ENCODE measurements around the gene DEFB132. TPM values are rescaled to one million over a fixed set of nuclear protein-coding genes. Genes with fewer than 3 reads are reported as not detected.

Gene DEFB132
- total RNA-seq, 1 donor from 2014 or later: not detected

DNA sequence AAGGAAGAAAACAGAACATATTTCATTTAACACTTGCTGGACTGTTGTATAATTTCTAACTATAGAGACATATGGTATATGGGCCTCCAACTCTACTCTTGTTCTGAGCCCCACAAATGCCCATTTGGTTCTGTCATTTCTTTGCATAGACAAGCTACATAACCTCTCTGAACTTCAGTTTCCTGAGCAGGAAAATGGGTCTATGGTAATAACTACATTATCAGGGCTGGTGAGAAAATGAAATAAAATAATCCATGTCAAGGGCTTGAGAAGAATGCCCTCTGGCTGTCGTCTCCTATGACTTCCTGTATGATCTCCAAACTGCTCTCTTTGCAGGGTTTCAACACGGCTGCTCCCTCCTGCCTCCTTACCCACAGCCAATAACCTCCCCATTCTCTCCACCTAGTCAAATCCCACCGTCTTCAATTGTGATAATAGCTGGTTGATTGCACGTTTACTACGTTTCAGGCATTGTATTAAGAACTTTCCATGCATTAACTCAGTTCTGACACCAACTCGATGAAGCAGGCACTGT is 51.8 kb downstream of the DEFB132 start:
- H3K4me3 Mint-ChIP-seq (ENCODE audit: low read depth): peak overlapping the region; percentile 15
- DNase-seq (ENCODE audit: low spot score): no peak
- peaks cover 17% of the 10 kb centered on the region for H3K4me1 Mint-ChIP-seq (ENCODE audit: low read depth)
- no peaks in the 10 kb centered on the region for H3K36me3 Mint-ChIP-seq (ENCODE audit: low read depth)
- H3K9me3 Mint-ChIP-seq: no peaks in the 10 kb centered on the region
- peak overlapping the region; percentile 44 for H3K27ac Mint-ChIP-seq
- H3K27me3 Mint-ChIP-seq (ENCODE audit: low read depth): no peaks in the 10 kb centered on the region
- intact Hi-C loops (cut with micrococcal nuclease): no loop called here

DNA sequence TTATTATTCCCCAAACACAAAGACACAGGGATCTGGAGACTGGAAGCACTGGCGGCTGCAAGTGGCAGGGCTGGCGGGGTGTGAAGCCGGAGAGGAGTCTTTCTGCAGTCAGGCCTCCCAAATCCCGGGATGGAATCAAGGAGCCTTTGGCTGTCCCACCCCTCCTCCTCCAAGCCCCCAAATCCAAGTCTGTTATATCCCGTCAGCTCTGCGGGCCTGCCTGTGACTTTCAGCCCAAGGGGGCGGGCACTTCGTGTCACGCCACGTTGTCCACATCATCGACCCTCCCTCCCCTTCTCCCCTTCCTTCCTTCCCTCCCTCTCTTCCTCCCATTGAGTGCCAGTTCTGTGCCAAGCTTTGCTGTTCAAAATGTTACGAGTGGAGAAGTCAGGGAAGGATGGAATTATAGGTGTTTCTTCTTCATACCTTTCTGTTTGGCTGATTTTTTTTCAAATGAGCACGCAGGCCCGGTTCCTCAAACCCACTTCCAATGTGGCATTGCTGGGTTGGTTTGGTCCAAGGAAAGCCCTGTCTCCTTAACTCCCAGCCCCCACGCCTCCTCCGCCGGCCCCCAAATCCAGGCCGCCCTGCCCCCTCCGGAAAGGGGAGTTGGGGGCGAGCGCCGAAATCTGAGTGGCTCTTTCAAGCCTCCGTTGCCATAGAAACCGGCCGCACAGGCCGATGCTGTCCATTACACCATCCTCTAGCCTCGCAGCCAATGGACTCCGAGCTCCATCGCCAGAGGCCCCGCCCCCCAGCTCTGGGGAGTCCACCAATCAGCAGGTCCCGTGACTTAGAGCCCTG is 52.5 kb downstream of the DEFB132 start:
- no peaks in the 10 kb centered on the region for H3K9me3 Mint-ChIP-seq
- intact Hi-C loops (cut with micrococcal nuclease): loop anchor here (1.0 kb wide), 1 partner anchor 14 kb away; no protein-coding TSS in a partner anchor
- H3K27ac Mint-ChIP-seq: peak overlapping the region; percentile 86

DNA sequence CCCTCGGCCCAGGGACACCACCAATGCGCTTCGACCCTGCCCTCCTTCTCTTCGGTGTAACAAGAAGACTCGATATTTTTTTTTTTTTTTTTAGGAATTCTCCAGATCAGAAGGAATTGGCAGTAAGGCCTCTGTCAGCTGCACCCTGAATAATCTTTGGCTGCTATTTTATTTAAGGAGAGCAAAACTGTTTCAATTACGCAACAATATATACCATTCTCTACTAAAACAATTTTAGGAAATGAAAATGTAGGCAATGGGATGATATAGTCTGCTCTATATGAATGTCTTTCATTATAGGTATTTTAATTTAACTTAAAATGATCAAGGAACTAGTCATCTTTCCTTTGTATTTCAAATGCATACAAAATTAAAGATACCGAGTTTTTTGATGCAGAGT is 53.1 kb downstream of the DEFB132 start:
- Mint-ChIP-seq H3K36me3 (ENCODE audit: low read depth) (no peaks in the 10 kb centered on the region), H3K4me3 (ENCODE audit: low read depth) (peak overlapping the region; percentile 78), H3K4me1 (ENCODE audit: low read depth) (peaks cover 17% of the 10 kb centered on the region), H3K27ac (peak overlapping the region; percentile 86), H3K9me3 (no peaks in the 10 kb centered on the region), H3K27me3 (ENCODE audit: low read depth) (no peaks in the 10 kb centered on the region)
- DNase-seq (ENCODE audit: low spot score): no peak
- intact Hi-C loops (cut with micrococcal nuclease): loop anchor here (1.0 kb wide), 1 partner anchor 14 kb away; no protein-coding TSS in a partner anchor

More for the DNA sequence above, 52.5 kb downstream of the DEFB132 start:
- Mint-ChIP-seq H3K27me3 (ENCODE audit: low read depth) (no peaks in the 10 kb centered on the region), H3K4me3 (ENCODE audit: low read depth) (peak overlapping the region; percentile 78), H3K36me3 (ENCODE audit: low read depth) (no peaks in the 10 kb centered on the region), H3K4me1 (ENCODE audit: low read depth) (peaks cover 17% of the 10 kb centered on the region)
- DNase-seq (ENCODE audit: low spot score): peak; percentile 83

Other genes with a start within 250 kb of the DEFB132 start
- not detected in 2 replicates for gene DEFB125, start 170.1 kb upstream of the DEFB132 start, total RNA-seq
- gene DEFB126, start 115.1 kb upstream of the DEFB132 start, total RNA-seq: not detected in 2 replicates
- not detected in 2 replicates for gene DEFB127, start 100.3 kb upstream of the DEFB132 start, total RNA-seq
- gene DEFB128, start 68.0 kb upstream of the DEFB132 start, total RNA-seq: not detected in 2 replicates
- gene DEFB129, start 30.5 kb upstream of the DEFB132 start, total RNA-seq: not detected in 2 replicates
- 7.6 and 9.5 TPM in 2 replicates for gene C20orf96, start 33.0 kb downstream of the DEFB132 start, total RNA-seq
- 26.9 and 27.6 TPM in 2 replicates for gene ZCCHC3, start 39.8 kb downstream of the DEFB132 start, total RNA-seq
- 14.4 and 15.0 TPM in 2 replicates for gene SOX12, start 67.8 kb downstream of the DEFB132 start, total RNA-seq
- gene NRSN2, start 89.4 kb downstream of the DEFB132 start, total RNA-seq: 5.9 and 7.1 TPM in 2 replicates
- 31.6 and 32.2 TPM in 2 replicates for gene TRIB3, start 123.0 kb downstream of the DEFB132 start, total RNA-seq
- gene RBCK1, start 150.6 kb downstream of the DEFB132 start, total RNA-seq: 112 and 118 TPM in 2 replicates
- 30.1 and 31.5 TPM in 2 replicates for gene TBC1D20, start 204.8 kb downstream of the DEFB132 start, total RNA-seq